SK-N-SH (cell line): ENCODE measurements around the gene NAV1. TPM values are rescaled to one million over a fixed set of nuclear protein-coding genes. Genes with fewer than 3 reads are reported as not detected.

Source experiments
- CTCF ChIA-PET: fragments of 300-600, 350-600 bp; formaldehyde crosslinking; extraction: SDS; loops from one replicate; lab custom pipeline; 2021; lab: Yijun Ruan, JAX
- POLR2A ChIA-PET: fragments of 350-600 bp; sonication (Branson Sonifier 250); formaldehyde crosslinking; extraction: SDS; loops from one replicate; lab custom pipeline; 2020; ENCODE audit warnings: antibody characterized with exemption, inconsistent platforms; lab: Yijun Ruan, JAX
- DNase-seq: peaks from one replicate; pipeline ENCODE4 v3.0.0; 2012
- H2AFZ ChIP-seq: fragments of 200-600 bp; sonication (generic); 2 replicates; pipeline ENCODE4 v1.8.1; 2016; ENCODE audit warnings: antibody characterized with exemption, mild to moderate bottlenecking, low read depth
- H3F3A ChIP-seq: fragments of 200-600 bp; sonication (generic); replicated peaks from 2 replicates; pipeline ENCODE3; 2016; ENCODE audit warnings: antibody characterized with exemption, mild to moderate bottlenecking; ENCODE audit not compliant: insufficient read depth
- H3K27ac ChIP-seq, 2 experiments: fragments of 200-500 bp in 1 of 2; fragments of 200-600 bp in 1 of 2; sonication (Bioruptor generic) in 1 of 2; sonication (generic), shearing (Covaris generic) in 1 of 2; 2 replicates each; pipeline versions ENCODE4 v1.5.1 to v1.6.1; 2014 to 2016; ENCODE audit warnings: low read depth in 2 of 2, inconsistent platforms in 1 of 2, low read length in 1 of 2, mild to moderate bottlenecking in 1 of 2, mixed read lengths in 1 of 2
- H3K27me3 ChIP-seq: fragments of 200-600 bp; sonication (generic), shearing (Covaris generic); 2 replicates; pipeline ENCODE4 v1.6.1; 2016; ENCODE audit warnings: mixed run types; ENCODE audit not compliant: insufficient read depth
- H3K36me3 ChIP-seq, 2 experiments: fragments of 200-500 bp in 1 of 2; fragments of 200-600 bp in 1 of 2; sonication (Bioruptor generic) in 1 of 2; sonication (generic) in 1 of 2; replicated peaks in 1 of 2; 2 replicates each; pipeline versions ENCODE3 to v1.5.1; 2014 to 2016; ENCODE audit warnings: low read length in 1 of 2, mild to moderate bottlenecking in 1 of 2; ENCODE audit not compliant: insufficient read depth in 2 of 2, control insufficient read depth in 1 of 2
- H3K4me1 ChIP-seq, 2 experiments: fragments of 200-500 bp in 1 of 2; fragments of 200-600 bp in 1 of 2; sonication (Bioruptor generic) in 1 of 2; sonication (generic), shearing (Covaris generic) in 1 of 2; 2 replicates each; pipeline versions ENCODE4 v1.5.1 to v1.6.1; 2014 to 2016; ENCODE audit warnings: low read depth in 1 of 2, low read length in 1 of 2, mixed run types in 1 of 2; ENCODE audit not compliant: insufficient read depth in 2 of 2, control insufficient read depth in 1 of 2
- H3K4me2 ChIP-seq: fragments of 200-600 bp; sonication (generic), shearing (Covaris generic); 2 replicates; pipeline ENCODE4 v1.6.1; 2017; ENCODE audit warnings: mixed run types
- H3K4me3 ChIP-seq, 2 experiments: fragments of 200-500 bp in 1 of 2; fragments of 200-600 bp in 1 of 2; sonication (Bioruptor generic) in 1 of 2; sonication (generic), shearing (Covaris generic) in 1 of 2; 2 replicates each; pipeline versions ENCODE4 v1.5.1 to v1.8.1; 2014 to 2016; ENCODE audit warnings: low read depth in 2 of 2, inconsistent platforms in 1 of 2, low read length in 1 of 2, mild to moderate bottlenecking in 1 of 2, mixed read lengths in 1 of 2, moderate library complexity in 1 of 2
- H3K79me2 ChIP-seq: fragments of 200-600 bp; sonication (generic); 2 replicates; pipeline ENCODE4 v1.8.1; 2017; ENCODE audit warnings: mild to moderate bottlenecking; ENCODE audit not compliant: insufficient read depth
- H3K9ac ChIP-seq: fragments of 200-600 bp; sonication (generic); 2 replicates; pipeline ENCODE4 v1.6.1; 2017; ENCODE audit warnings: mixed run types
- H3K9me2 ChIP-seq: fragments of 200-600 bp; sonication (generic); 2 replicates; pipeline ENCODE4 v1.6.1; 2017; ENCODE audit warnings: mixed run types
- H3K9me3 ChIP-seq: fragments of 200-600 bp; sonication (generic); 2 replicates; pipeline ENCODE4 v1.6.1; 2017; ENCODE audit warnings: mixed run types, mild to moderate bottlenecking, moderate library complexity
- H4K20me1 ChIP-seq: fragments of 200-600 bp; sonication (generic); 2 replicates; pipeline ENCODE4 v1.6.1; 2017; ENCODE audit warnings: mild to moderate bottlenecking, mixed run types; ENCODE audit not compliant: insufficient read depth
- ELF1 ChIP-seq: IDR thresholded peaks from 2 replicates; pipeline ENCODE4 v1.4.0; 2012
- EP300 ChIP-seq, 2 experiments: IDR thresholded peaks; 2 replicates each; pipeline versions ENCODE4 v1.4.0 to v1.6.1; 2012; ENCODE audit warnings: borderline replicate concordance in 1 of 2, low read depth in 1 of 2, low read length in 1 of 2
- FOXJ3 ChIP-seq: sonication (generic); formaldehyde crosslinking; IDR thresholded peaks from 2 replicates; pipeline ENCODE4 v1.5.1; 2020; ENCODE audit warnings: mild to moderate bottlenecking, missing genetic modification reagents
- GATA2 ChIP-seq: sonication (generic); formaldehyde crosslinking; IDR thresholded peaks from 2 replicates; pipeline ENCODE4 v1.5.0; 2020; ENCODE audit warnings: mild to moderate bottlenecking, missing genetic modification reagents
- MXI1 ChIP-seq: IDR thresholded peaks from 2 replicates; pipeline ENCODE4 v1.6.1; 2012; ENCODE audit warnings: mild to moderate bottlenecking, low read depth, low read length, improper control_type of control experiment
- NRF1 ChIP-seq: IDR thresholded peaks from 2 replicates; pipeline ENCODE4 v1.6.1; 2012; ENCODE audit warnings: low read depth, mild to moderate bottlenecking, low read length
- POLR2AphosphoS5 ChIP-seq: IDR thresholded peaks from 2 replicates; pipeline ENCODE4 v1.6.1; 2012; ENCODE audit warnings: low read depth, low read length
- SIN3A ChIP-seq: IDR thresholded peaks from 2 replicates; pipeline ENCODE4 v1.6.1; 2012; ENCODE audit warnings: low read depth, mild to moderate bottlenecking, low read length, moderate library complexity, borderline replicate concordance
- TAF1 ChIP-seq: IDR thresholded peaks from 2 replicates; pipeline ENCODE4 v1.6.1; 2012; ENCODE audit warnings: low read depth, mild to moderate bottlenecking, low read length, moderate library complexity, borderline replicate concordance
- YY1 ChIP-seq: IDR thresholded peaks from 2 replicates; pipeline ENCODE4 v1.4.0; 2012; ENCODE audit warnings: low read depth, mild to moderate bottlenecking
- WGBS: methylation state at CpG from one replicate; pipeline ENCODE4 v1.1.6; 2017; ENCODE audit warnings: low lambda C conversion rate; 5-methylcytosine and 5-hydroxymethylcytosine counted together
- polyA plus RNA-seq, 3 experiments: library from polyadenylated mRNA; depleted of rRNA; stranded (reverse); fragments of >200 nt; gene quantifications; 2 replicates each; pipeline ENCODE4 v1.2.3, GENCODE V29; 2012
- TF ChIP-seq, protein P1 (sequence below): IDR thresholded peaks from 2 replicates; pipeline ENCODE4 v1.4.0; 2012; ENCODE audit warnings: low read depth
- TF ChIP-seq, protein P2 (sequence below): IDR thresholded peaks from 2 replicates; pipeline ENCODE4 v1.4.0; 2012; ENCODE audit warnings: low read depth, borderline replicate concordance
- TF ChIP-seq, protein P3 (sequence below): IDR thresholded peaks from 2 replicates; pipeline ENCODE4; 2012

NAV1 gene
- polyA plus RNA-seq, 1 of the 3 experiments (the other 2 are of a cell fraction) = 16.1 TPM

DNA sequence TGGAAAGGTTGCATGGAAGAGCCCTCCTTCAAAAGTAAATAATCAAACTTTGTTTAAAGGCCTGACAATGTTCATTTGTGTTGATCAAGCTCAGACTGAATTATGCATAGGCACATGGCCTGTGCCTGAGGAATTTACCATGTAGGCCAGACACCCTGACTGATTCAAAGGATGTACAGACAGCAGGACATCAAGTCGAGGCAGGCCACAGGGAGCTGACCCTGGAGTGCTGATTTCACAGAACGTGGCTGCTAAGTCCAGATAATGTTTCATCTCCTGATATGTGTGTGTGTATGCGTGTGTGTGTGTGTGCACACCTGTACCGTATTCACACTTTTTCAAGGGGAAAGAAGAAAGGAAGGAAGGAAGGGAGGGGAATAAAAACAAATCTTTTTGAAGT lies 34.1 kb downstream of the NAV1 start:
- peaks cover 4 to 21% of the 10 kb centered on the region in 2 experiments; a peak in 1 of 4 replicates for H3K4me1 ChIP-seq
- H3F3A ChIP-seq = peaks cover 14% of the 10 kb centered on the region
- POLR2A ChIA-PET = no interaction called here
- CTCF ChIA-PET = interaction anchor here (1.1 to 2.4 kb wide), 3 partner anchors 14 to 220 kb away, joined by 3 to 9 read pairs (median 4); no protein-coding TSS in a partner anchor
- no peak overlapping the region for H2AFZ ChIP-seq
- H3K9me3 ChIP-seq = no peaks in the 10 kb centered on the region
- peaks cover 97% of the 10 kb centered on the region for H4K20me1 ChIP-seq
- no peaks in the 10 kb centered on the region for H3K27me3 ChIP-seq
- H3K4me3 ChIP-seq = no peak overlapping the region
- H3K9me2 ChIP-seq = no peaks in the 10 kb centered on the region
- no peak overlapping the region for H3K9ac ChIP-seq
- 59% methylated on average over 4 of the region's 4 CpGs for WGBS
- TF ChIP-seq POLR2AphosphoS5 (no peak), NRF1 (no peak), YY1 (no peak)
- H3K36me3 ChIP-seq = peaks cover 4 to 46% of the 10 kb centered on the region in 2 experiments
- no peak overlapping the region for H3K4me2 ChIP-seq
- peaks cover 100% of the 10 kb centered on the region for H3K79me2 ChIP-seq
- no peak for DNase-seq
- H3K27ac ChIP-seq = no peak overlapping the region

DNA sequence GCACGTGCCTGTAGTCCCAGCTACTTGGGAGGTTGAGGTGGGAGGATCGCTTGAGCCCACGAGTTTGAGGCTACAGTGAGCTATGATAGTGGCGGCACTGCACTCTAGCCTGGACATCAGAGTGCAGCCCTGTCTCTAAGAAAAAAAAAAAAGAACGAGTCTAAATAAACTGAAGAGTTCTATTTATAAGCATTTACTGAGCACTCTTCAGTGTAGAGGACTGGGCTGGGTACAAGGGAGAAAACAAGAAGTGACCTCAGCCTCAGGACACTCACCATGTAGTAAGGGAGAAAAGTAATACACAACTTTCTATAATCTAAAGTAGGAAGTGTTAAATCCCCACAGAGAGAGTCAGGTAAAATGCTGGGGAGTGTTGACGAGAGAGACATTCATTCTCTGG lies 35.0 kb downstream of the NAV1 start:
- Histone ChIP-seq H3K79me2 (peaks cover 100% of the 10 kb centered on the region), H3K4me1 (peaks cover 4 to 21% of the 10 kb centered on the region in 2 experiments; a peak in 1 of 4 replicates), H3K9me3 (no peaks in the 10 kb centered on the region), H3K9me2 (no peaks in the 10 kb centered on the region), H3K36me3 (peaks cover 4 to 48% of the 10 kb centered on the region in 2 experiments), H3F3A (peaks cover 14% of the 10 kb centered on the region), H3K9ac (no peak overlapping the region), H3K27me3 (no peaks in the 10 kb centered on the region), H3K4me3 (no peak overlapping the region), H4K20me1 (peaks cover 97% of the 10 kb centered on the region), H2AFZ (no peak overlapping the region), H3K4me2 (no peak overlapping the region), H3K27ac (no peak overlapping the region)
- POLR2A ChIA-PET = interaction anchor here (0.7 kb wide), 1 partner anchor 61 kb away, joined by 3 read pairs; no protein-coding TSS in a partner anchor
- 90% methylated on average over 6 of the region's 6 CpGs for WGBS
- DNase-seq = no peak
- TF ChIP-seq TAF1 (no peak), MXI1 (no peak), ELF1 (no peak), EP300 (IDR thresholded peaks at IDR 0.05; ENCODE audit: borderline replicate concordance in 1 of 2, low read depth in 1 of 2, low read length in 1 of 2) (no peak), GATA2 (CRISPR knock-in tag) (no peak), FOXJ3 (CRISPR knock-in tag) (no peak), SIN3A (no peak)
- TF ChIP-seq, protein P1, sequence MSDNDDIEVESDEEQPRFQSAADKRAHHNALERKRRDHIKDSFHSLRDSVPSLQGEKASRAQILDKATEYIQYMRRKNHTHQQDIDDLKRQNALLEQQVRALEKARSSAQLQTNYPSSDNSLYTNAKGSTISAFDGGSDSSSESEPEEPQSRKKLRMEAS = no peak
- TF ChIP-seq, protein P2, sequence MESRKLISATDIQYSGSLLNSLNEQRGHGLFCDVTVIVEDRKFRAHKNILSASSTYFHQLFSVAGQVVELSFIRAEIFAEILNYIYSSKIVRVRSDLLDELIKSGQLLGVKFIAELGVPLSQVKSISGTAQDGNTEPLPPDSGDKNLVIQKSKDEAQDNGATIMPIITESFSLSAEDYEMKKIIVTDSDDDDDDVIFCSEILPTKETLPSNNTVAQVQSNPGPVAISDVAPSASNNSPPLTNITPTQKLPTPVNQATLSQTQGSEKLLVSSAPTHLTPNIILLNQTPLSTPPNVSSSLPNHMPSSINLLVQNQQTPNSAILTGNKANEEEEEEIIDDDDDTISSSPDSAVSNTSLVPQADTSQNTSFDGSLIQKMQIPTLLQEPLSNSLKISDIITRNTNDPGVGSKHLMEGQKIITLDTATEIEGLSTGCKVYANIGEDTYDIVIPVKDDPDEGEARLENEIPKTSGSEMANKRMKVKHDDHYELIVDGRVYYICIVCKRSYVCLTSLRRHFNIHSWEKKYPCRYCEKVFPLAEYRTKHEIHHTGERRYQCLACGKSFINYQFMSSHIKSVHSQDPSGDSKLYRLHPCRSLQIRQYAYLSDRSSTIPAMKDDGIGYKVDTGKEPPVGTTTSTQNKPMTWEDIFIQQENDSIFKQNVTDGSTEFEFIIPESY = no peak
- TF ChIP-seq, protein P3, sequence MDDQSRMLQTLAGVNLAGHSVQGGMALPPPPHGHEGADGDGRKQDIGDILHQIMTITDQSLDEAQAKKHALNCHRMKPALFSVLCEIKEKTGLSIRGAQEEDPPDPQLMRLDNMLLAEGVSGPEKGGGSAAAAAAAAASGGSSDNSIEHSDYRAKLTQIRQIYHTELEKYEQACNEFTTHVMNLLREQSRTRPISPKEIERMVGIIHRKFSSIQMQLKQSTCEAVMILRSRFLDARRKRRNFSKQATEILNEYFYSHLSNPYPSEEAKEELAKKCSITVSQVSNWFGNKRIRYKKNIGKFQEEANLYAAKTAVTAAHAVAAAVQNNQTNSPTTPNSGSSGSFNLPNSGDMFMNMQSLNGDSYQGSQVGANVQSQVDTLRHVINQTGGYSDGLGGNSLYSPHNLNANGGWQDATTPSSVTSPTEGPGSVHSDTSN = no peak
- CTCF ChIA-PET = interaction anchor here (1.9 to 2.4 kb wide), 2 partner anchors 15 to 219 kb away, joined by 4 to 9 read pairs; no protein-coding TSS in a partner anchor
